HepG2 (cell line): ENCODE data around the gene VARS2. TPM values are rescaled to one million over a fixed set of nuclear protein-coding genes. Genes with fewer than 3 reads are reported as not detected.

Experiments used
- ATAC-seq: fragments of 200-7000 bp; cut with Tn5 transposase; 3 replicates; pipeline ENCODE4 v1.9.1; 2020; ENCODE audit warnings: mild to moderate bottlenecking, moderate library complexity
- BruUV-seq: library from RNA; stranded (reverse); fragments of 400-500 nt; replicated peaks from 2 replicates; lab custom pipeline; 2021; lab: Mats Ljungman, UMichigan
- CTCF ChIA-PET: fragments of 300-600 bp; formaldehyde crosslinking; extraction: SDS; loops from one replicate; lab custom pipeline; 2021; ENCODE audit warnings: low total read pairs, inconsistent platforms, low intra/inter-chr PET ratio; lab: Yijun Ruan, JAX
- POLR2A ChIA-PET: fragments of 350-600 bp; sonication (Branson Sonifier 250); formaldehyde crosslinking; loops from one replicate; lab custom pipeline; 2020; ENCODE audit warnings: antibody characterized with exemption, inconsistent platforms; lab: Yijun Ruan, JAX
- DNase-seq: peaks from one replicate; pipeline ENCODE4 v3.0.0-alpha.2; 2015; ENCODE audit warnings: low spot score
- FAIRE-seq: peaks from 3 replicates; lab custom pipeline; 2011; peaks lifted over from hg19 to GRCh38; lab: Jason Lieb, UNC
- H2AFZ ChIP-seq: one replicate; pipeline ENCODE4 v1.6.1; 2011; ENCODE audit warnings: low read length, inconsistent platforms
- H3K27ac ChIP-seq: fragments of 300-600 bp; 3 replicates; pipeline ENCODE4 v1.8.0; 2011; ENCODE audit warnings: mixed run types, mild to moderate bottlenecking, mixed read lengths, low read length, inconsistent platforms; ENCODE audit not compliant: insufficient read depth; ENCODE audit errors: extremely low read length
- H3K27me3 ChIP-seq, 2 experiments: fragments of 200-600 bp in 1 of 2; 2 replicates in 1 of 2; 3 replicates in 1 of 2; pipeline versions ENCODE4 v1.6.0 to v1.8.0; 2011; ENCODE audit warnings: low read length in 2 of 2, mild to moderate bottlenecking in 2 of 2, moderate library complexity in 2 of 2, inconsistent platforms in 1 of 2; ENCODE audit not compliant: insufficient read depth in 2 of 2, control insufficient read depth in 1 of 2
- H3K36me3 ChIP-seq, 2 experiments: fragments of 200-600 bp in 1 of 2; replicated peaks in 1 of 2; 2 replicates in 1 of 2; 3 replicates in 1 of 2; pipeline versions ENCODE4 v1.5.1 to v1.8.0; 2011; ENCODE audit warnings: low read length in 2 of 2, inconsistent platforms in 1 of 2; ENCODE audit not compliant: insufficient read depth in 2 of 2, control insufficient read depth in 1 of 2
- H3K4me1 ChIP-seq: 2 replicates; pipeline ENCODE4 v1.5.1; 2012; ENCODE audit warnings: low read length, inconsistent platforms; ENCODE audit not compliant: insufficient read depth
- H3K4me2 ChIP-seq: 2 replicates; pipeline ENCODE4 v1.6.0; 2011; ENCODE audit warnings: low read depth, low read length, inconsistent platforms
- H3K4me3 ChIP-seq, 3 experiments: fragments of 200-600 bp in 1 of 3; sonication (generic), shearing (Covaris generic) in 1 of 3; replicated peaks in 1 of 3; 2 replicates each; pipeline ENCODE4 v1.5.1; 2011 to 2016; ENCODE audit warnings: low read length in 3 of 3, inconsistent platforms in 2 of 3, low read depth in 2 of 3, mild to moderate bottlenecking in 2 of 3, control low read depth in 1 of 3, mixed read lengths in 1 of 3; ENCODE audit not compliant: insufficient read depth in 1 of 3
- H3K79me2 ChIP-seq: one replicate; pipeline ENCODE4 v1.6.1; 2011; ENCODE audit warnings: low read length, inconsistent platforms; ENCODE audit not compliant: insufficient read depth
- H3K9ac ChIP-seq: 2 replicates; pipeline ENCODE4 v1.6.0; 2011; ENCODE audit warnings: mild to moderate bottlenecking, low read depth, low read length, inconsistent platforms; ENCODE audit not compliant: insufficient read depth
- H3K9me3 ChIP-seq: 2 replicates; pipeline ENCODE4 v1.5.1; 2012; ENCODE audit warnings: mild to moderate bottlenecking, low read length
- H4K20me1 ChIP-seq: 2 replicates; pipeline ENCODE4 v1.6.0; 2011; ENCODE audit warnings: inconsistent platforms, mild to moderate bottlenecking, low read length, moderate library complexity; ENCODE audit not compliant: insufficient read depth
- EP300 ChIP-seq, 3 experiments: sonication (generic) in 1 of 3; formaldehyde crosslinking in 1 of 3; IDR thresholded peaks; 2 replicates each; pipeline versions ENCODE4 v1.5.1 to v1.6.1; 2011 to 2020; ENCODE audit warnings: low read depth in 2 of 3, low read length in 2 of 3, borderline replicate concordance in 1 of 3, improper control_type of control experiment in 1 of 3, mild to moderate bottlenecking in 1 of 3, missing genetic modification reagents in 1 of 3, moderate library complexity in 1 of 3
- FOXK1 ChIP-seq: sonication (generic); formaldehyde crosslinking; IDR thresholded peaks from 2 replicates; pipeline ENCODE4 v1.4.0; 2020; ENCODE audit warnings: low read depth, missing genetic modification reagents, borderline replicate concordance
- GTF2F1 ChIP-seq: fragments of 150-350 bp; IDR thresholded peaks from 2 replicates; pipeline ENCODE4 v1.6.1; 2014; ENCODE audit warnings: low read length
- HMG20A ChIP-seq: IDR thresholded peaks from 2 replicates; pipeline ENCODE4 v1.6.1; 2016; ENCODE audit warnings: borderline replicate concordance
- NR1H2 ChIP-seq: sonication (generic); formaldehyde crosslinking; IDR thresholded peaks from 2 replicates; pipeline ENCODE4 v1.8.1; 2022; ENCODE audit warnings: low read depth, missing genetic modification reagents, borderline replicate concordance
- PLSCR1 ChIP-seq: sonication (generic); formaldehyde crosslinking; IDR thresholded peaks from 2 replicates; pipeline ENCODE4 v1.5.0; 2020; ENCODE audit warnings: missing genetic modification reagents, mild to moderate bottlenecking, borderline replicate concordance
- RBM39 ChIP-seq: fragments of 200-400 bp; formaldehyde crosslinking; IDR thresholded peaks from one replicate; pipeline ENCODE4 v1.6.1; 2018; ENCODE audit warnings: antibody characterized with exemption, mild to moderate bottlenecking, low read depth, low read length; ENCODE audit not compliant: poor library complexity, severe bottlenecking
- REL ChIP-seq: sonication (generic); formaldehyde crosslinking; conservative IDR thresholded peaks from 2 replicates; pipeline ENCODE4 v1.8.0; 2022; ENCODE audit warnings: mild to moderate bottlenecking, missing genetic modification reagents, moderate library complexity
- RXRA ChIP-seq: sonication (generic); formaldehyde crosslinking; IDR thresholded peaks from 2 replicates; pipeline ENCODE4 v1.5.1; 2020; ENCODE audit warnings: missing genetic modification reagents
- TOE1 ChIP-seq: sonication (generic); formaldehyde crosslinking; IDR thresholded peaks from 2 replicates; pipeline ENCODE4 v1.4.0; 2020; ENCODE audit warnings: mild to moderate bottlenecking, missing genetic modification reagents
- XBP1 ChIP-seq: sonication (generic); formaldehyde crosslinking; IDR thresholded peaks from 2 replicates; pipeline ENCODE4 v1.5.0; 2020; ENCODE audit warnings: missing genetic modification reagents
- ZBTB8A ChIP-seq: sonication (generic); formaldehyde crosslinking; IDR thresholded peaks from 2 replicates; pipeline ENCODE4 v1.4.0; 2020; ENCODE audit warnings: mild to moderate bottlenecking, low read depth, missing genetic modification reagents, borderline replicate concordance
- ZMAT3 ChIP-seq: sonication (generic); formaldehyde crosslinking; conservative IDR thresholded peaks from 2 replicates; pipeline ENCODE4 v1.7.0; 2021; ENCODE audit warnings: missing genetic modification reagents
- ZNF710 ChIP-seq: sonication (generic); formaldehyde crosslinking; IDR thresholded peaks from 2 replicates; pipeline ENCODE4 v1.5.0; 2020; ENCODE audit warnings: mild to moderate bottlenecking, missing genetic modification reagents, borderline replicate concordance
- ZNF800 ChIP-seq: sonication (generic); formaldehyde crosslinking; IDR thresholded peaks from 2 replicates; pipeline ENCODE4 v1.4.0; 2020; ENCODE audit warnings: missing genetic modification reagents
- WGBS: methylation state at CpG from one replicate; pipeline ENCODE4 v1.1.6; 2017; ENCODE audit warnings: low lambda C conversion rate; 5-methylcytosine and 5-hydroxymethylcytosine counted together
- in situ Hi-C: cut with HindIII; loops from 2 replicates; pipeline ENCODE4 v1.10.0; 2017; ENCODE audit warnings: low pct_unique_long_range_greater_than_20kb; ENCODE audit not compliant: extremely low pct_ligation_motif_present
- intact Hi-C: fragments of 100-400 bp; cut with micrococcal nuclease; formaldehyde crosslinking; loops from one replicate; pipeline ENCODE4 v1.10.0; 2022; ENCODE audit not compliant: unreplicated experiment
- polyA plus RNA-seq, 8 experiments: library from polyadenylated mRNA; depleted of rRNA in 3 of 8; stranded (reverse) in 7 of 8; unstranded in 1 of 8; fragments of >200 nt; fragmentation: Illumina TruSeq in 4 of 8; extraction: Trizol in 4 of 8; gene quantifications; 2 replicates each; pipeline versions ENCODE4 v1.2.1 to v1.2.3, GENCODE V29; 2011 to 2016; ENCODE audit warnings: low read depth in 4 of 8, missing spikeins in 1 of 8, mixed read lengths in 1 of 8; ENCODE audit not compliant: insufficient read depth in 1 of 8
- total RNA-seq, 5 experiments: library from RNA; depleted of rRNA; stranded (reverse); fragments of >200 nt; fragmentation: Illumina TruSeq; extraction: Trizol; gene quantifications; 2 replicates each; pipeline ENCODE4 v1.2.3, GENCODE V29; 2016; ENCODE audit warnings: low read depth in 1 of 5
- TF ChIP-seq, protein P1 (sequence below): sonication (generic); formaldehyde crosslinking; IDR thresholded peaks from 2 replicates; pipeline ENCODE4 v1.8.1; 2023; ENCODE audit warnings: mild to moderate bottlenecking, missing genetic modification reagents, borderline replicate concordance

Gene VARS2
- total and polyA plus RNA-seq, 2 of the 13 experiments (the other 11 are each of a cell fraction or from before 2014, with no cell fraction given), result 61.8 to 71.8 TPM

DNA sequence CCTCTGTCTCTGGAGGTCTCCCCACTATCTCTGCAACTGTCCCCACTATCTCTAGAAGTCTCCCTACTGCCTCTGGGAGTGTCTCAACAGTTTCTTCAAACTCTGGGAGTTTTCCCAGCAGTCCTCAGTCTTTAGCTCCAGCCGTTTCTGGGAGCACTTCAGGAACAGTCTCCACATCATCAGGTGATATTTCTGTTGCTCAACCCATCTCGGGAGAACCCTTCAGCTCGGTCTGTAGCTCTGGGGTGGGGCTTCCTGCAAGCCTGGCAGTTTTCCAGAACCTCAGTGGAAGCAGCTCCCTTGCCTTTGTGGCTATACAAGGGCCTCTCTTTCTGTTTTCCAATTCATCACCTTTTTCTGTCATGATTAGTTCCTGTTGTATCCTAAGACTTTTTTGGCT lies 21.0 kb downstream of the VARS2 start (continued):
- TF ChIP-seq ZNF710 (CRISPR knock-in tag), result no peak
- TF ChIP-seq, protein P1, sequence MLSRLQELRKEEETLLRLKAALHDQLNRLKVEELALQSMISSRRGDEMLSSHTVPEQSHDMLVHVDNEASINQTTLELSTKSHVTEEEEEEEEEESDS (CRISPR knock-in tag), result no peak
- no peak for TF ChIP-seq RBM39
- no peak for TF ChIP-seq PLSCR1
- TF ChIP-seq FOXK1, result no peak

- H3K4me3 ChIP-seq, result no peak overlapping the region
- H3K4me2 ChIP-seq, result no peak overlapping the region
- ChIA-PET CTCF (no interaction called here), POLR2A (no interaction called here)
- H3K36me3 ChIP-seq, result no peaks in the 10 kb centered on the region
- DNase-seq, result no peak
- H3K79me2 ChIP-seq, result no peaks in the 10 kb centered on the region
- no peak for ATAC-seq
- no peak overlapping the region for H3K9ac ChIP-seq
- no TSS peak for BruUV-seq
- in situ Hi-C loops (no loop called here), intact Hi-C loops (no loop called here)
- peaks cover 4 to 44% of the 10 kb centered on the region in 2 experiments; a peak in 4 of 5 replicates for H3K27me3 ChIP-seq
- H2AFZ ChIP-seq, result no peak overlapping the region
- FAIRE-seq, result no peak
- no peaks in the 10 kb centered on the region for H3K9me3 ChIP-seq
- WGBS, result 18% methylated on average over 6 of the region's 6 CpGs
- no peaks in the 10 kb centered on the region for H4K20me1 ChIP-seq
- H3K27ac ChIP-seq, result no peak overlapping the region
- H3K4me1 ChIP-seq, result peaks cover 10% of the 10 kb centered on the region
- TF ChIP-seq TOE1 (CRISPR knock-in tag), result no peak
- TF ChIP-seq ZNF800 (CRISPR knock-in tag), result no peak
- no peak for TF ChIP-seq REL
- no peak for TF ChIP-seq HMG20A (CRISPR knock-in tag)
- TF ChIP-seq EP300 (IDR thresholded peaks at IDR 0.05; ENCODE audit: low read depth in 2 of 2, low read length in 2 of 2), result no peak
- TF ChIP-seq EP300 (CRISPR knock-in tag; IDR thresholded peaks at IDR 0.05; ENCODE audit: borderline replicate concordance), result no peak
- TF ChIP-seq RXRA (CRISPR knock-in tag), result no peak
- TF ChIP-seq ZBTB8A (CRISPR knock-in tag), result no peak
- no peak for TF ChIP-seq ZMAT3 (CRISPR knock-in tag)
- no peak for TF ChIP-seq GTF2F1
- no peak for TF ChIP-seq XBP1 (CRISPR knock-in tag)
- TF ChIP-seq NR1H2 (CRISPR knock-in tag), result no peak
Measured at GRCh38 chr6:30937265-30937664, 23.2 kb downstream of the VARS2 start.
